ENCODE results near the gene SOX6.

GRCh38 chr11:16191212-16191867 lies 165.0 kb downstream of the SOX6 start:
- TF ChIP-seq CTCF (conservative IDR thresholded peaks at IDR 0.05) (no peak), EZH2 (IDR thresholded peaks at IDR 0.05; ENCODE audit: low read depth) (no peak)
